ENCODE measurements around the gene BEND2. TPM values are rescaled to one million over a fixed set of nuclear protein-coding genes. Genes with fewer than 3 reads are reported as not detected.

Gene BEND2
- total RNA-seq, 1 experiment from 2014 or later: not detected

DNA sequence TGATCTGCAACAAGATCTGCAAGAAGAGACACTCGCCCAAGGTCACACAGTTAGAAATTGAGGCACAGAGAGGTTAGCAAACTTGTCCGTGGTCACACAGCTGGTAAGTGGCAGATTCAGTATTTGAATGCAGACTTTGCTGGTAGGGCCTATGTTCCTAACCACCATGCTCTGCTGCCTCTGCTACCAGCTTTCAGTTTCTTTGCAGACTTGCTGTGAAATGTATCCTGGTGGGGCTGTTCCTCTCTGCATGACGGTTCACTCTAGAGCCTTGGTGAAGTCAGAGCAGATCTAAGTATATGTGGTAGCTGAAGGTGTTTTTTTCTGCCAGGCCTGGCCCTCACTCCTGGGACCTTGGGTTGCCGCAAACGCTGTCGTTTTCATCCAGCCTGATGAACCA is 87.1 kb downstream of the BEND2 start (continued):
- TF ChIP-seq, protein P1, sequence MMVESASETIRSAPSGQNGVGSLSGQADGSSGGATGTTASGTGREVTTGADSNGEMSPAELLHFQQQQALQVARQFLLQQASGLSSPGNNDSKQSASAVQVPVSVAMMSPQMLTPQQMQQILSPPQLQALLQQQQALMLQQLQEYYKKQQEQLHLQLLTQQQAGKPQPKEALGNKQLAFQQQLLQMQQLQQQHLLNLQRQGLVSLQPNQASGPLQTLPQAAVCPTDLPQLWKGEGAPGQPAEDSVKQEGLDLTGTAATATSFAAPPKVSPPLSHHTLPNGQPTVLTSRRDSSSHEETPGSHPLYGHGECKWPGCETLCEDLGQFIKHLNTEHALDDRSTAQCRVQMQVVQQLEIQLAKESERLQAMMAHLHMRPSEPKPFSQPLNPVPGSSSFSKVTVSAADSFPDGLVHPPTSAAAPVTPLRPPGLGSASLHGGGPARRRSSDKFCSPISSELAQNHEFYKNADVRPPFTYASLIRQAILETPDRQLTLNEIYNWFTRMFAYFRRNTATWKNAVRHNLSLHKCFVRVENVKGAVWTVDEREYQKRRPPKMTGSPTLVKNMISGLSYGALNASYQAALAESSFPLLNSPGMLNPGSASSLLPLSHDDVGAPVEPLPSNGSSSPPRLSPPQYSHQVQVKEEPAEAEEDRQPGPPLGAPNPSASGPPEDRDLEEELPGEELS (CRISPR knock-in tag; IDR thresholded peaks at IDR 0.05): no peak
- TF ChIP-seq NFATC4 (CRISPR knock-in tag; IDR thresholded peaks at IDR 0.05) (no peak), MYBL2 (CRISPR knock-in tag; IDR thresholded peaks at IDR 0.05) (no peak), RORB (CRISPR knock-in tag; IDR thresholded peaks at IDR 0.05) (no peak)
- TF ChIP-seq, protein P2, sequence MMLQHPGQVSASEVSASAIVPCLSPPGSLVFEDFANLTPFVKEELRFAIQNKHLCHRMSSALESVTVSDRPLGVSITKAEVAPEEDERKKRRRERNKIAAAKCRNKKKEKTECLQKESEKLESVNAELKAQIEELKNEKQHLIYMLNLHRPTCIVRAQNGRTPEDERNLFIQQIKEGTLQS (CRISPR knock-in tag; conservative IDR thresholded peaks at IDR 0.05): no peak

DNA sequence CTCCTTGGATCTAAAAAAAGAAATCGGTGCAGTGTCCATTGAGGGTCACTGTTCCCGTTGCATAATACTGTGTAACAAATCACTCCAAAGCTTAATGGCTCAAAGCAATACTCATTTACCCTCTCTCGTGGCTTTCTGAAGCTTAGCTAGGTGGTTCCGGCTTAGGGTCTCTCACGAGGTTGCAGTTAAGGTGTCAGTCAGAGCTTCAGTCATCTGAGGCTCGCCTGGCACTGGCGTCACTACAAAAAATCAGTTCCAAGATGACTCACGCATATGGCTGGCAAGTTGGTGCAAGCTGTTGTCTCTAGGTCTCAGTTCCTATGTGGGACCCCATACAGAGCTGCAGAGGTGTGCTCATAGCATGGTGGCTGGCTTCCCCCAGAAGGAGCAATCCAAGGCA is 91.0 kb downstream of the BEND2 start:
- Mint-ChIP-seq H3K27me3 (ENCODE audit: low read depth) (peaks cover 4% of the 10 kb centered on the region), H3K36me3 (no peaks in the 10 kb centered on the region), H3K9me3 (no peaks in the 10 kb centered on the region), H3K4me3 (no peak overlapping the region), H3K27ac (no peak overlapping the region), H3K4me1 (0 out of 2 replicates have a peak, but pooled peaks cover 4% of the 10 kb centered on the region)
- ChIA-PET CTCF (interaction anchor here (1.0 kb wide), 1 partner anchor 185 kb away, joined by 3 read pairs; no protein-coding TSS in a partner anchor), POLR2A (no interaction called here)
- DNase-seq (ENCODE audit: low spot score): no peak
- TF ChIP-seq CREB1 (CRISPR knock-in tag; IDR thresholded peaks at IDR 0.05): no peak
- TF ChIP-seq, protein P3, sequence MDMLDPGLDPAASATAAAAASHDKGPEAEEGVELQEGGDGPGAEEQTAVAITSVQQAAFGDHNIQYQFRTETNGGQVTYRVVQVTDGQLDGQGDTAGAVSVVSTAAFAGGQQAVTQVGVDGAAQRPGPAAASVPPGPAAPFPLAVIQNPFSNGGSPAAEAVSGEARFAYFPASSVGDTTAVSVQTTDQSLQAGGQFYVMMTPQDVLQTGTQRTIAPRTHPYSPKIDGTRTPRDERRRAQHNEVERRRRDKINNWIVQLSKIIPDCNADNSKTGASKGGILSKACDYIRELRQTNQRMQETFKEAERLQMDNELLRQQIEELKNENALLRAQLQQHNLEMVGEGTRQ (CRISPR knock-in tag; IDR thresholded peaks at IDR 0.05): no peak
- no peak for TF ChIP-seq ELF4 (CRISPR knock-in tag; IDR thresholded peaks at IDR 0.05; ENCODE audit: low read depth)
- no peak for TF ChIP-seq PRRX2 (CRISPR knock-in tag; IDR thresholded peaks at IDR 0.05)
- TF ChIP-seq ATF1 (CRISPR knock-in tag; IDR thresholded peaks at IDR 0.05): no peak
- TF ChIP-seq, protein P4, sequence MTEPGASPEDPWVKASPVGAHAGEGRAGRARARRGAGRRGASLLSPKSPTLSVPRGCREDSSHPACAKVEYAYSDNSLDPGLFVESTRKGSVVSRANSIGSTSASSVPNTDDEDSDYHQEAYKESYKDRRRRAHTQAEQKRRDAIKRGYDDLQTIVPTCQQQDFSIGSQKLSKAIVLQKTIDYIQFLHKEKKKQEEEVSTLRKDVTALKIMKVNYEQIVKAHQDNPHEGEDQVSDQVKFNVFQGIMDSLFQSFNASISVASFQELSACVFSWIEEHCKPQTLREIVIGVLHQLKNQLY (CRISPR knock-in tag; IDR thresholded peaks at IDR 0.05): no peak
- no peak for TF ChIP-seq GABPB1 (CRISPR knock-in tag; IDR thresholded peaks at IDR 0.05)
- no peak for TF ChIP-seq HMGA2 (CRISPR knock-in tag; IDR thresholded peaks at IDR 0.05)
- no peak for TF ChIP-seq ZNF121 (CRISPR knock-in tag; IDR thresholded peaks at IDR 0.05)
- TF ChIP-seq, protein P5, sequence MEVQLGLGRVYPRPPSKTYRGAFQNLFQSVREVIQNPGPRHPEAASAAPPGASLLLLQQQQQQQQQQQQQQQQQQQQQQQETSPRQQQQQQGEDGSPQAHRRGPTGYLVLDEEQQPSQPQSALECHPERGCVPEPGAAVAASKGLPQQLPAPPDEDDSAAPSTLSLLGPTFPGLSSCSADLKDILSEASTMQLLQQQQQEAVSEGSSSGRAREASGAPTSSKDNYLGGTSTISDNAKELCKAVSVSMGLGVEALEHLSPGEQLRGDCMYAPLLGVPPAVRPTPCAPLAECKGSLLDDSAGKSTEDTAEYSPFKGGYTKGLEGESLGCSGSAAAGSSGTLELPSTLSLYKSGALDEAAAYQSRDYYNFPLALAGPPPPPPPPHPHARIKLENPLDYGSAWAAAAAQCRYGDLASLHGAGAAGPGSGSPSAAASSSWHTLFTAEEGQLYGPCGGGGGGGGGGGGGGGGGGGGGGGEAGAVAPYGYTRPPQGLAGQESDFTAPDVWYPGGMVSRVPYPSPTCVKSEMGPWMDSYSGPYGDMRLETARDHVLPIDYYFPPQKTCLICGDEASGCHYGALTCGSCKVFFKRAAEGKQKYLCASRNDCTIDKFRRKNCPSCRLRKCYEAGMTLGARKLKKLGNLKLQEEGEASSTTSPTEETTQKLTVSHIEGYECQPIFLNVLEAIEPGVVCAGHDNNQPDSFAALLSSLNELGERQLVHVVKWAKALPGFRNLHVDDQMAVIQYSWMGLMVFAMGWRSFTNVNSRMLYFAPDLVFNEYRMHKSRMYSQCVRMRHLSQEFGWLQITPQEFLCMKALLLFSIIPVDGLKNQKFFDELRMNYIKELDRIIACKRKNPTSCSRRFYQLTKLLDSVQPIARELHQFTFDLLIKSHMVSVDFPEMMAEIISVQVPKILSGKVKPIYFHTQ (CRISPR knock-in tag; IDR thresholded peaks at IDR 0.05): no peak
- no peak for TF ChIP-seq NR3C1 (CRISPR knock-in tag; conservative IDR thresholded peaks at IDR 0.05; ENCODE audit: low read depth)
- TF ChIP-seq, protein P6, sequence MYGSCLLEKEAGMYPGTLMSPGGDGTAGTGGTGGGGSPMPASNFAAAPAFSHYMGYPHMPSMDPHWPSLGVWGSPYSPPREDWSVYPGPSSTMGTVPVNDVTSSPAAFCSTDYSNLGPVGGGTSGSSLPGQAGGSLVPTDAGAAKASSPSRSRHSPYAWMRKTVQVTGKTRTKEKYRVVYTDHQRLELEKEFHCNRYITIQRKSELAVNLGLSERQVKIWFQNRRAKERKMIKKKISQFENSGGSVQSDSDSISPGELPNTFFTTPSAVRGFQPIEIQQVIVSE (CRISPR knock-in tag; IDR thresholded peaks at IDR 0.05; ENCODE audit: borderline replicate concordance): no peak
- TF ChIP-seq, protein P7, sequence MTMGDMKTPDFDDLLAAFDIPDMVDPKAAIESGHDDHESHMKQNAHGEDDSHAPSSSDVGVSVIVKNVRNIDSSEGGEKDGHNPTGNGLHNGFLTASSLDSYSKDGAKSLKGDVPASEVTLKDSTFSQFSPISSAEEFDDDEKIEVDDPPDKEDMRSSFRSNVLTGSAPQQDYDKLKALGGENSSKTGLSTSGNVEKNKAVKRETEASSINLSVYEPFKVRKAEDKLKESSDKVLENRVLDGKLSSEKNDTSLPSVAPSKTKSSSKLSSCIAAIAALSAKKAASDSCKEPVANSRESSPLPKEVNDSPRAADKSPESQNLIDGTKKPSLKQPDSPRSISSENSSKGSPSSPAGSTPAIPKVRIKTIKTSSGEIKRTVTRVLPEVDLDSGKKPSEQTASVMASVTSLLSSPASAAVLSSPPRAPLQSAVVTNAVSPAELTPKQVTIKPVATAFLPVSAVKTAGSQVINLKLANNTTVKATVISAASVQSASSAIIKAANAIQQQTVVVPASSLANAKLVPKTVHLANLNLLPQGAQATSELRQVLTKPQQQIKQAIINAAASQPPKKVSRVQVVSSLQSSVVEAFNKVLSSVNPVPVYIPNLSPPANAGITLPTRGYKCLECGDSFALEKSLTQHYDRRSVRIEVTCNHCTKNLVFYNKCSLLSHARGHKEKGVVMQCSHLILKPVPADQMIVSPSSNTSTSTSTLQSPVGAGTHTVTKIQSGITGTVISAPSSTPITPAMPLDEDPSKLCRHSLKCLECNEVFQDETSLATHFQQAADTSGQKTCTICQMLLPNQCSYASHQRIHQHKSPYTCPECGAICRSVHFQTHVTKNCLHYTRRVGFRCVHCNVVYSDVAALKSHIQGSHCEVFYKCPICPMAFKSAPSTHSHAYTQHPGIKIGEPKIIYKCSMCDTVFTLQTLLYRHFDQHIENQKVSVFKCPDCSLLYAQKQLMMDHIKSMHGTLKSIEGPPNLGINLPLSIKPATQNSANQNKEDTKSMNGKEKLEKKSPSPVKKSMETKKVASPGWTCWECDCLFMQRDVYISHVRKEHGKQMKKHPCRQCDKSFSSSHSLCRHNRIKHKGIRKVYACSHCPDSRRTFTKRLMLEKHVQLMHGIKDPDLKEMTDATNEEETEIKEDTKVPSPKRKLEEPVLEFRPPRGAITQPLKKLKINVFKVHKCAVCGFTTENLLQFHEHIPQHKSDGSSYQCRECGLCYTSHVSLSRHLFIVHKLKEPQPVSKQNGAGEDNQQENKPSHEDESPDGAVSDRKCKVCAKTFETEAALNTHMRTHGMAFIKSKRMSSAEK (CRISPR knock-in tag; IDR thresholded peaks at IDR 0.05; ENCODE audit: borderline replicate concordance): no peak
- no peak for TF ChIP-seq RELA (CRISPR knock-in tag; IDR thresholded peaks at IDR 0.05; ENCODE audit: borderline replicate concordance)
- TF ChIP-seq, protein P8, sequence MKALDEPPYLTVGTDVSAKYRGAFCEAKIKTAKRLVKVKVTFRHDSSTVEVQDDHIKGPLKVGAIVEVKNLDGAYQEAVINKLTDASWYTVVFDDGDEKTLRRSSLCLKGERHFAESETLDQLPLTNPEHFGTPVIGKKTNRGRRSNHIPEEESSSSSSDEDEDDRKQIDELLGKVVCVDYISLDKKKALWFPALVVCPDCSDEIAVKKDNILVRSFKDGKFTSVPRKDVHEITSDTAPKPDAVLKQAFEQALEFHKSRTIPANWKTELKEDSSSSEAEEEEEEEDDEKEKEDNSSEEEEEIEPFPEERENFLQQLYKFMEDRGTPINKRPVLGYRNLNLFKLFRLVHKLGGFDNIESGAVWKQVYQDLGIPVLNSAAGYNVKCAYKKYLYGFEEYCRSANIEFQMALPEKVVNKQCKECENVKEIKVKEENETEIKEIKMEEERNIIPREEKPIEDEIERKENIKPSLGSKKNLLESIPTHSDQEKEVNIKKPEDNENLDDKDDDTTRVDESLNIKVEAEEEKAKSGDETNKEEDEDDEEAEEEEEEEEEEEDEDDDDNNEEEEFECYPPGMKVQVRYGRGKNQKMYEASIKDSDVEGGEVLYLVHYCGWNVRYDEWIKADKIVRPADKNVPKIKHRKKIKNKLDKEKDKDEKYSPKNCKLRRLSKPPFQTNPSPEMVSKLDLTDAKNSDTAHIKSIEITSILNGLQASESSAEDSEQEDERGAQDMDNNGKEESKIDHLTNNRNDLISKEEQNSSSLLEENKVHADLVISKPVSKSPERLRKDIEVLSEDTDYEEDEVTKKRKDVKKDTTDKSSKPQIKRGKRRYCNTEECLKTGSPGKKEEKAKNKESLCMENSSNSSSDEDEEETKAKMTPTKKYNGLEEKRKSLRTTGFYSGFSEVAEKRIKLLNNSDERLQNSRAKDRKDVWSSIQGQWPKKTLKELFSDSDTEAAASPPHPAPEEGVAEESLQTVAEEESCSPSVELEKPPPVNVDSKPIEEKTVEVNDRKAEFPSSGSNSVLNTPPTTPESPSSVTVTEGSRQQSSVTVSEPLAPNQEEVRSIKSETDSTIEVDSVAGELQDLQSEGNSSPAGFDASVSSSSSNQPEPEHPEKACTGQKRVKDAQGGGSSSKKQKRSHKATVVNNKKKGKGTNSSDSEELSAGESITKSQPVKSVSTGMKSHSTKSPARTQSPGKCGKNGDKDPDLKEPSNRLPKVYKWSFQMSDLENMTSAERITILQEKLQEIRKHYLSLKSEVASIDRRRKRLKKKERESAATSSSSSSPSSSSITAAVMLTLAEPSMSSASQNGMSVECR (CRISPR knock-in tag; IDR thresholded peaks at IDR 0.05; ENCODE audit: borderline replicate concordance): no peak
- no peak for TF ChIP-seq ZNF317 (CRISPR knock-in tag; IDR thresholded peaks at IDR 0.05; ENCODE audit: borderline replicate concordance, low read depth)
- ATAC-seq: no peak

Measured in WTC11 (cell line).